ENCODE data around the gene ENTPD2.

The ENTPD2 gene

DNA sequence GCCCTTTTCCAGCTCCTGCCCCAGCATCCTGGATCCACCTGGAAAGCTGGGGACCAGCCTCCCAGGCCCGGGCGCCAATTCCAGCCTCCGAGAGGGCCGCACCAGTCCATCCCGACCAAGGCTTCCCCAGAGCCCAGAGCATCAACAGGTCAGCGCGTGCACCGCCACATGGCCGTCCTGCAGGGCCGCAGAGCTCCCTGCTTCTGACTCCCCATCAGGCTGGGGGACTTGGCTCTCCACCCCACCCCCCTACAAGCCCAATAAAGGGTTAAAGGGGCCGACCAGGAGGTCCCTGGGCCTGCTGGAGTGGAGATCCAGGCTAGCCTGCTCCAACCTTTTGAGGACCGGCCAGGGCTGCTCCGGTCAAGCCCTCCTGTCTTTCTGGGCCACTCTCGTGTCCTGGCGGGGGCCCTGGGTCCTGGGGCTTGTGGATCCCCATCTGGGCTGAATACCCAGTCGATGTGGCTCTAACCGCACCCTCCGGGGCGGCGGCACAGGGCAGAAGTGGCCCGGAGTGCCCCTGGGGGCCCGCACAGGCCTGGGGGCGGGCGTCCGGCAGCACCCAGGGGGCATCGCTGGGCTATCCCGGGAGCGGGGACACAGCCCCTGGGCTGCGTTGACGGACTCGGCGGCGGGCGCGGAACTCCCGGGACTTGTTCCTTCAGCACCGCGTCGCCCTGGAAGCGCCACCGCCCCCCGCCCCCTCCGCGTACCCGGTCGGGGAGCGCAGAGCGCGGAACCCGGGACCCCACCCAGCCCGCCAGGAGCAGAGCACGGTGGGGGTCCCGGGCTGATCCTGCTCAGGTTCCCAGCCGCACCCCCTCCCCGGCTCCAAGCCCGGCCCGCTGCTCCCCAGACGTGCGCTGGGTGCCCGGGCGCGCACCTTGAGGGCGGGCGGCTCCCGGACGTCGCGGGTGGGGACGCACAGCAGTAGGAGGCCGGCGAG lies 590 bp downstream of the ENTPD2 start:
- ChIA-PET CTCF (interaction anchor here (1.1 to 1.5 kb wide), 6 partner anchors 11 to 260 kb away, joined by 3 to 12 read pairs (median 11); no protein-coding TSS in a partner anchor), POLR2A (no interaction called here)
- DNase-seq (ENCODE audit: extremely low spot score), result no peak
- no peak for TF ChIP-seq CTCF (IDR thresholded peaks at IDR 0.05; ENCODE audit: control extremely low read depth, extremely low read depth, low read depth, missing control alignments)

DNA sequence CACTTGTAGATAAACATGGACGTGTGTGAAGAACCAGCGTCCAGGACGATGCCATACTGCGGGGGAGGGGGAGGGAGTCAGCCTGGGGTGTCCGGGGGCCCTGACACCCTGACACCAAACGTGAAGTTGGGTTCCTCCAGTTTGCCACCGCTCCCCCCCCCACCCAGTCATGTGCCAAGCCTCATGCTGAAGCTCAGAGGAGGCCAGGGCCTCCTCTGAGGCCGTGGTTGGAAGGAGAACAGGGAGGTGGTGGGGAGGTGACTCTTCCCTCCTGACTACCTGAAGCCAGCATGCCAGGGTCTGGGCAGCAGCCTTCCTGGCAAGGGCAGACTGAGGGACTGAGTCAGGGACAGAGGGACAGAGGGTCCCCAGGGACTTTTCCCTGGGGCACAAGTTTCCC lies 1.6 kb downstream of the ENTPD2 start:
- POLR2A ChIA-PET, result no interaction called here

GRCh38 chr9:137051145-137051724 lies 2.6 kb downstream of the ENTPD2 start:
- no peak for TF ChIP-seq CTCF (IDR thresholded peaks at IDR 0.05; ENCODE audit: control extremely low read depth, extremely low read depth, low read depth, missing control alignments)
- ChIA-PET POLR2A (no interaction called here), CTCF (interaction anchor here (5.7 to 6.1 kb wide), 2 partner anchors 15 to 17 kb away, joined by 68 to 115 read pairs; partner anchors contain the start of gene SAPCD2)
- DNase-seq (ENCODE audit: extremely low spot score), result no peak

More for the DNA sequence above, 1.6 kb downstream of the ENTPD2 start:
- TF ChIP-seq CTCF (IDR thresholded peaks at IDR 0.05; ENCODE audit: control extremely low read depth, extremely low read depth, low read depth, missing control alignments), result no peak
- CTCF ChIA-PET, result interaction anchor here (0.6 to 1.5 kb wide), 7 partner anchors 8 to 259 kb away, joined by 3 to 12 read pairs (median 11); no protein-coding TSS in a partner anchor
- DNase-seq (ENCODE audit: extremely low spot score), result no peak

DNA sequence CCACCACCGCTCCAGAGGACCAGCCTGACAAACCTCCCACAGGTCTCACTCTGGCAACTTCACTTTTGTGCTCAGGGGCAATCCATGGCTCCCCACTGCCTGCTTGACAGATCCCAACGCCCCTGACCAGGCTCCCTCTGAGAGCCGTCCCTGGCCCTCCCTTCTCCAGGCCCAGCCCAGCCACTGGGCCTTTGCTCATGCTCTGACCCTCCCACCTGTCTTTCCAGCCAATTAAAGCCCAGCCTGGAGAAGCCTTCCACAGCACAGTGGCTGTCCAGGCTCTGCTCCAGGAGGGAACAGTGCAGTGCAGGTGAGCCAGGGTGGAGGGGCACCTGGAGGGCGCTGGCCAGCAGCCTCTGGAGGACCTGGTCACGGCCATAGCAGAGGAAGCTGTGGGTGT lies 3.3 kb downstream of the ENTPD2 start:
- no peak for TF ChIP-seq CTCF (IDR thresholded peaks at IDR 0.05; ENCODE audit: control extremely low read depth, extremely low read depth, low read depth, missing control alignments)
- CTCF ChIA-PET, result interaction anchor here (5.7 to 6.1 kb wide), 2 partner anchors 14 to 18 kb away, joined by 68 to 115 read pairs; partner anchors contain the start of gene SAPCD2
- POLR2A ChIA-PET, result no interaction called here
- no peak for DNase-seq (ENCODE audit: extremely low spot score)

DNA sequence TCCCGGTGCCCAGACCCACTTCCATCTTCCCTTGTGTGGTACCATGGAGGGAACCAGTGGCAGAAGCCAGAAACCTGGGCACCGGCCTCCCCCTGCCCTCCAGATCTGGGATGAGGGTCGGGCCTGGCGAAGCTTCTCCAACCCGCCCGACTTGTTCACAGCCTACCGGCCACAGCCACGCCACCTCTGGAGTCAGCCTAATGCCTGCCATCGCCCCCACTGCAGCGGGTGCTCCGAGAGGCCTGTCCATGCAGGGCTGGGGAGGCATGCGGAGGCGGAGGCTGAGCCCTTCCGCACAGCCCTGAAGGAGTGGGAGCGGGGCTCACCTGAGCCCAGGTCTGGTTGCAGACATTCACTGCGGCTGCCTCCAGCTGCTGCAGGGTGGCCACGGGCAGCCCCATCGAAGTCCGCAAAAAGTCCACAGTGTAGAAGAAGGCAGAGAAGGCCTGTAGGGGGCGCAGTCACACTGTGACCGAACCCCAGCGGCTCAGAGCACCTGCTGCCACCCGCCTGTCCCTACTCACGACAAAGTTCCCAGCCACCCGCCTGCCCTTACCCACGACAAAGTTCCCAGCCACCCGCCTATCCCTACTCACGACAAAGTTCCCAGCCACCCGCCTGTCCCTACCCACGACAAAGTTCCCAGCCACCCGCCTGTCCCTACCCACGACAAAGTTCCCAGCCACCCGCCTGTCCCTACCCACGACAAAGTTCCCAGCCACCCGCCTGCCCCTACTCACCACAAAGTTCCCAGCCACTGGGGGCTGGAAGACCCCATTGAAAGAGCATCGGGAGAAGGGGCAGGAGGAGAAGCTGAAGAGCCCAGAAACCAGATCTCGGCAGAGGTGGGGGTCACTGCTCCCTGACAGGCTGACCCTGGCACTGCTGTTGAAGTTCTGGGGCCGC lies 4.1 kb downstream of the ENTPD2 start:
- ChIA-PET CTCF (interaction anchor here (1.1 to 6.1 kb wide), 4 partner anchors 14 to 187 kb away, joined by 3 to 115 read pairs (median 36); partner anchors contain the start of genes FUT7 and SAPCD2), POLR2A (no interaction called here)
- DNase-seq (ENCODE audit: extremely low spot score), result peak; percentile 70
- TF ChIP-seq CTCF (IDR thresholded peaks at IDR 0.05; ENCODE audit: control extremely low read depth, extremely low read depth, low read depth, missing control alignments), result peak; percentile 36

Data from GM10248 (cell line).